GM21447 (cell line): ENCODE data around the gene CCDC169.
"Not testable (repeated sequence)": the region's sequence is repeated elsewhere in the genome, so short reads cannot be mapped to it uniquely, and the experiment has no call there.

ENCODE experiments used
- ATAC-seq: cut with Tn5 transposase; IDR thresholded peaks from one replicate; pipeline ENCODE4 v1.9.1; 2021; ENCODE audit not compliant: unreplicated experiment

CCDC169 gene

DNA sequence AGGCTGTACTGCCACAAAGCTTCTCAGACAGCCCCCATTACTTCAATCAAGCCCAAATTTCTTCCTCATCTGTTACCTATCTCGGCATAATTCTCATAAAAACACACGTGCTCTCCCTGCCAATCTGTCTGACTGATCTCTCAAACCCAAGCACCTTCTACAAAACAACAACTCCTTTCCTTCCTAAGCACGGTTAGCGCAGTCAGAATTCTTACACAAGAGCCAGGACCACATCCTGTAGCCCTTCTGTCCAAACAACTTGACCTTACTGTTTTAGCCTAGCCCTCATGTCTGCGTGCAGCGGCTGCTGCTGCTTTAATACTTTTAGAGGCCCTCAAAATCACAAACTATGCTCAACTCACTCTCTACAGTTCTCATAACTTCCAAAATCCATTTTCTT is 22.2 kb upstream of the CCDC169 start:
- ATAC-seq = not testable (repeated sequence)

DNA sequence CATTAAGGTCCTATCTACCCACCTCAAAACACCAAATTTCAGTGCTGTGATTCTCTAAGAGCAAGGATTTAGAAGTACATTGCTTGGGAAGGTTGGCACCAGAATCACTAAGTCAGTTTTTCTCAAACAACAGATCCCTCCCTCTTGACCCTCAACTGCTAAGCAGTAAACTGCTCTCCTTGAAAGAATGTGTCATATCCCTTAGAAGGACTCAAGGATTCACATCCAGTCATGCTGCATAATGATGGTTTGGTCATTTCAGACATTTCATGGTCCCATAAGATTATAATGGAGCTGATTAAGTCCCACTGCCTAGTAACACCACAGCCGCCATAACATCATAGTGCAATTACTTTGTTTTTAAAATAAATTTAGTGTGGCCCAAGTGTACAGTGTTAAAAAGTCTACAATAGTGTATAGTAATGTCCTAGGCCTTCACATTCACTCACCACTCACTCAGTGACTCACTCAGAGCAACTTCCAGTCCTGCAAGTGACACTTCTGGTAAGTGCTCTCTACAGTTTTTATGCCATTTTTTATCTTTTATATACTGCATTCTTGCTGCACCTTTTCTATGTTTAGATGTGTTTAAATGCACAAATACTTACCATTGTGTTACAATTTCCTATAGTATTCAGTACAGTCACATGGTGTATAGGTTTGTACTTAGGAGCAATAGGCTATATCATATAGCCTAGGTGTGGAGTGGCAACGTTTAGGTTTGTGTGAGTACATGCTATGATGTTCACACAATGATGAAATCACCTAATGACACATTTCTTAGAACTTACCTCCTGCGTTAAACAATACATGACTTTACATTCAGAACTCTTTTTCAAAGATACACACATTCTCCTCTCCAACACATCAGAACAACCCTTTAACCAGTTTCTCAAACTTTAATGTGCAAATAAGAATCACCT is 15.7 kb upstream of the CCDC169 start:
- ATAC-seq = no peak

DNA sequence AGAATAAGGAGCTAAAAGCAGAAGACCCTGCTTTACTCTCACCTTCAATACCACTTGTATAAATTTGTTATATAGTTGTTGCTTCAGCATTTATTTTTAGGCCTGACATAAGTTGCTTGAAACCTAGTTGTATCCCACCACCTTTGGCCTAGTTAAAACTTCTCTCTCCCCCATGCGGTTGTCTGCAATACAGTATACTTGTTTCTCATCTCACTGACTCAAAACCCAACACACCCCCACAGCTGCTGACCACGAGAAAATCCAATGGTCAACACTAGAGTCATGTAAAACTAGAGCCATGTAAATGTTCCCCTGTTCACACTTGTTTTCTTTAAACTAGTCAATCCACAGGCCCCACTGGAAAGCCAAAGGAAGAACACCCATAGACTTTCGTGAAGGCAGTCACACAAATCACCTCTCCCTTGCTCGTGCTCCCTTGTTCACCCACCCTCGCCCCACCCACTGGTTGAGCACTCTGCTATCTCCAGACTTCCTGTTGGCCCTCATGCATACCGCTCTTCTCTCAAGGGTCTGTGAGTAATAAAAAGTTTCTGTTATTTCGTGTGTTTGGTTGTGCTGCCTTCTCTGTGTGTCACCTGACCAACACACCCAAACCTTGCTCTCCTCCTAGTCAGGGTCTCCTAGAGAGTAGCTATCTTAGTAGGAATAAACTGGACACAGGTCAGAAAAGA is 12.9 kb upstream of the CCDC169 start:
- ATAC-seq = no peak

DNA sequence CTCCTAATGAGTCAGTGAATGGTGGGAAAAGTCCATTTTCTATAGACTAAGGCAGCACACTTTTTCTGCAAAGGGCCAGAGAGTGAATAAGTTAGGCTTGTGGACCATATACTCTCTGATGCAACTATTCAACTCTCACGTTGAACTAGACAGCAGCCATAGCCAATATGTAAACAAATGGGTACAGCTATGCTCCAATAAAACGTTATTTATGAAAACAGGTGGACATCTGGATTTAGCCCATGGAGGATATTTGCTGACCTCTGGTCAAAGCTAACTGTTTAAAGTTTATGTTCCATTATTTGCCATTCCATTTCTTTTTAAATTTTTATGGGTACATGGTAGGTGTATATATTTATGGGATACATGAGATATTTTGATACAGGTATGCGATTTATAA is 4.7 kb upstream of the CCDC169 start:
- no peak for ATAC-seq

- not testable (repeated sequence) for ATAC-seq
Observed at GRCh38 chr13:36299469-36299868, 1.9 kb upstream of the CCDC169 start.

GRCh38 chr13:36298535-36299068 is 988 bp upstream of the CCDC169 start:
- no peak for ATAC-seq

DNA sequence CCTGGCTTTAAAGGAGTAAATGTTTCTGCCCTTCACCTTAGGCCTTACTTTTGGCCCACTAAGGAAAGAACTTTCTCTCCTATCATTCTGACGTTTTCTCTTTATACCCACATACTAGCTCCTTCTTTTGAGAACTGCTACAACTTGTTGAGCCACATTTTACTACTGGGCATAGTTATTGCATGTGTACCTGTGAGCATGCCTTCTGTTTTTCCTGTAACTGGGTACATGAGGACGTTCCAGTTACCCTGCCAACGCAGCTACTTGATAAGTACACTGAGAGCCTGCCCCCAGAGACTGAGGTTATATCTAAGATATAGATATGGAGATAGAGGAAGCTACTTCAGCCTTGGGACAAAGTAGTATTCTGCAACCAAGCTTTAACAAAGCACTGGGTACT is 3.5 kb downstream of the CCDC169 start:
- ATAC-seq = no peak

- no peak for ATAC-seq
Observed at GRCh38 chr13:36293497-36293896, 4.1 kb downstream of the CCDC169 start.

DNA sequence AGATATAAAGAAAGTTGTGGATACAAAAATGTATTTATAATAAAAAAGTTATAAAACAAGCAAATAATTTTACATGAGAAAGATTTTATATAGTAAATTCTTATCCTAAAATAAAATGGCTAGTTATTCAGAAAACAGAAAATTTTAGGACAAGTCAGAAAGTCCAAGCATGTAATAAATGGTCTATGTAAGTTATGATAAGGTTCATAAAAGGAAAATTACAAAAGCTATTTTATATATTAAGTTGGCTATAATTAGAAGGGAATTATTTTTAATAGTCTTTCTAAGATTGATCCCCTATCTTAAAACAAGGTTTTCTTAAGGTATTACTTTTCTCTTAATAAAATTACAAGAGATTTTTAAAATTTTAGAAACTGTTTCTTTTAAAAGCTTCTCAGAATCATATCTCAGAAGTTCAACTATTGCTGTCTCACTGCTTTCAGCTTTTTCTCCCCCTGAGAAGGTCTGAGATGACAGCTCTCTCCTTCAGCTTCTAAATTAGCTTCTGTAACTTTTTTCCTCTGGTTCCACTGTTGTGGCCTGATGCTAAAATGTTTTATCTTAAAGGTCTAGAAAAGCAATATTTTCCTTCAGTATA is 8.7 kb downstream of the CCDC169 start:
- no peak for ATAC-seq

- ATAC-seq = no peak
Observed at GRCh38 chr13:36286006-36286405, 11.6 kb downstream of the CCDC169 start.

GRCh38 chr13:36282821-36283432 is 14.7 kb downstream of the CCDC169 start:
- ATAC-seq = no peak

DNA sequence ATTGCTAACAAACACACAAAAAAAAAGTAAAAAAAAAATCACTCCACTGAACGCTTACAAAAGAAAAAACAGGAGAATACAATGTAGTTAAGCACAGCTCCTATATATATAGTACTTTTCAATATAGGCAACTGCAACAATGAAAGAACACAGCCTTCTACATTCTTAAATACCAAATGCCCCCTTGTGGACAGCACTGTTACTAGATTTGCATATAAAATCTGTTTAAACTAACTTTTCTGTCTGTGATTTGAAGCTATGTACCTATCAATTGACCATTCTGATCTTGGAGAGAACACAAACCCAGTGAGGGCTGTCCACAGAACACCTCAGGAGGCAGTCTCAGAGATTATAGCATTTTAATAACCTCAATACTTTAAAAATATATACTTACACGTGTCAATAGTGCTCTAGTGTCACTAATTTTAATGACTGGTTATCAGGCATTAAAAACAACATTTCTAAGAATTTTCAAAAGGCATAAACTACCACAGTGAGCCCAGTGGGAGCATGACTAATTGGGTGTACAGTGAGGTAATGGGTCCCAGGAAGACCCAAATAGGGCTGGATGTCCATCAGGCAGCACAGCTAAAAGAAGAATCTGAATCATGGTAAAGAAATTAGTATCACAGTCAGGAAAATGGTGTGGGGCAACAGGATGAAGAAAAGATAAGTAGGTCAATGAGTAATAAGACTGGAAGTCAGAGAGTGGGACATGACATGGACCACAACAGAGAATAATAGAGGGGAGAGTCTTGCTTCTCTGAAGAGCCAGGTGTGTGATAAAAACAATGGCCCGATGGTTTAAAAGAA is 22.2 kb downstream of the CCDC169 start:
- ATAC-seq = no peak

DNA sequence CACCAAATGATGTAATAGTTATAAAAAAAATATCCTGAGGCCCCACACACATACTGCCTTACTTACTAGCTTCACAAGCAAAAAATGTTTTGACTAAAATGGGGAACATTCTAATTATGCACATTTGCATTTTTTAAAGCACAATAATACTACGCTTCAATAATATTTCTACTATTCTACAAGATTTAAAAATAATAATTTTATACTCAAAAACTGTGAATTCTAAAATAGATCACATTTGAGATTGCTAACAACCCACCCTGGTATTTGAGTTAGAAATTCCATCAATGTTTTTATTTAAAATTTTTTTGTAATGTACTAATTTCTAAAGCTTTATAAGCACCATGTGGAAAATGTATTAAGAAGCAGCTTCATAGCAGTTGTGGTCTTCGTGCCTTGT is 24.2 kb downstream of the CCDC169 start:
- ATAC-seq = no peak

GRCh38 chr13:36261976-36262375 is 35.6 kb downstream of the CCDC169 start:
- no peak for ATAC-seq

DNA sequence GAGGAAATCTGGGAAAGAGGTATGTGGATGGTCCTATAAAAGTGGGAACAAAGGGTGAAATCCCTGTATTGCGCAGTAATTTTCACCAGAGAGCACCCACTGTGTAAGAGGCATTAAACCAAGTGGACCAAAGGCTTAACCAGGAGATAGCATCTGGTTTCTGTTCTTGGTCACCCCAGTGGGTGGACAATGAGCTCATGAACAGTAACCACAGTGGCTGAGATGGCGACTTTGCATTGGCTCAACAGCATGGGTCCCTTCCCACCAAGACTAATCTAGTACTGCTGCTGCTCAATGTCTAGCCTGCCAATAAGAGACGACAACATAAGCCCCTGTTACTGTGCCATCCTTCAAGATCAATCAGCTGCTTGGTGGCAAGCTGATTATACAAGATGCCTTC is 36.6 kb downstream of the CCDC169 start:
- ATAC-seq = no peak

DNA sequence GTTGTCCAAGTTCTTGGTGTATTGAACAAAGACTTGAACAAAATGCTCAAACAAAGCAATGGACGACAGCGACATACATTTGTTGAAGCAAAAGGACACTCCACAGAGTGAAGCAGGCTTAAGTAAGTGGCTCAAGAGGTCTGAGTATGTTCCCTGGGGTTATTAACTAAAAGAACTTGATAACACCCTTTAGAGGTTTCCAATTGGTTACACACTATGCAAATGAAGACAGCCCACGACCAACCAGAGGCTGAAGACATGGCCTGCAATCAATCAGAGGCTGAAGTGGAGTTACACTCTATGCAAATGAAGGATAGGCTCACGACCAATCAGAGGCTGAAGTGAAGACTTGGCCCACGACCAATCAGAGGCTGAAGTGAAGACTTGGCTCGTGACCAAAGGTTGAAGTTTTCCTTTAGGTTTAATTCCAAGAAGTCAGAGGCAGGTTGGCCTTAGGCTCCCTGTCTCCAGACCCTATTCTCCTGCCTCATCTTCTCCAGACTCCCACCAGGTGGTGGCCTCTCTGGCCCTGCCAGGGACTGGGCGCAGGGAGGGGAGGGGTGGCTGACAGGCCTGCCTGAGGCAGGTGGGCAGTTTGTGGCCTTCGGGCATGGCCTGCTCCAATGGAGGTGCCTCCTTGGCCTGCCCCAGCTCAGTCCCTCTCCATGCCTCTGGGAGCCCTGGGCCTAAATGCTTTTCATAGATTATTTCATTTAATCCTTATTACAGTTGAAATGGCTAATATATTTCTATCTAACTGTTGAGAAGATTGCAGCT is 38.1 kb downstream of the CCDC169 start:
- no peak for ATAC-seq

GRCh38 chr13:36258831-36259230 is 38.8 kb downstream of the CCDC169 start:
- no peak for ATAC-seq

DNA sequence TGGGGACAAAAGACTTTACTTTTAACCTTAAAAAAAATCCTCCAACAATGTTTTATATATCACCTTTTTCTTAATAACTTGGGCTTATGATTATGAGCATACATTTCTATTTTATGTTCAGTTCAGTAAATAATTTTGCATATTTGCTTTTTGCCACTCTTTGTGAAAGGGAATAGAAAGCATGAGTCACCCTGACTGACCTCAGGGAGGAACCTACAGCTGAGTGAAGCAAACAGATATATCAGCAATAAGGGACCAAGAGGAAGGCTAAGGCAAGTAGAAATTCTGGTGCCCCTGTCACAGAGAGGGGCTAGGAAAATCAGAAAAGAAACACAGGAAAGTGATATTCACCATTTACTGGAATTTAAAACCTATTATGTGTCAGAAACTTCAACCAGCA is 46.1 kb downstream of the CCDC169 start:
- ATAC-seq = no peak

DNA sequence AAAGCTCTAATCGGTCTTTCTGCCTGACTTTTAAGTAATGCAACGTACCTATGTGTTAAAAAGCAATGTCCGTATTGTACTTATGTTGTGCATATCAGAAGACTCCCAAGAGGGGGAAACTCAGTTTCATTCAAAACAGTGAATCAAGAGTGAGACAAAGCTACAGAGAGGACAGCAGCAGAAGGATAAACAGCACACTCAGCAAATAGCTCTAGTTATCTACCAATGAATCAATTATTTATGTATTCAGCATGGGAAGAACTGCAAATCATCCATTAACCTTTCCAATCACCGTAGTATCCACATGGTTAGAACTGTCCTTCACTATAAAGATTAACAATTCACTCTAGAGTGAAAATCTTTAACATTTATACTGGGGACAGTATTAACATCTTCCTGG is 46.6 kb downstream of the CCDC169 start:
- ATAC-seq = no peak

DNA sequence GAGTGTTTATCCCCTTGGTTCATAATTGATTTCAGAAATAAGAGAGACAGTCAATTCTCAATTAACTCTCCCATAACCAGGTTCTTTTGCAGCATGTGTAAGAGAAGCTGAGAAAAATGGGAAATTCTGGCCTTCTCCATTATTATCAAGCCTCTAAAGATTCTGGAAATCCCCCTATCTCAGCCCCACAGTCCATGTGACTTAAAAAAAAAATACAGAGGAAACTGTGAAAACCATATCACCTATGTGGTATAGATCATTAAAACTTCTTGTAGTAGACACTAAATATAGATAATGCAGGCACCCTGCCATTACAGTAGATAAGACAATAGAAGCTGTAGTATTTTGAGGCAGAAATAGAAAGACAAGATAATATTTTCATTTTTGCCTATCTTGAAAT is 48.9 kb downstream of the CCDC169 start:
- no peak for ATAC-seq
